Measurements from ENCODE around the gene SLC17A9.

Gene SLC17A9

DNA sequence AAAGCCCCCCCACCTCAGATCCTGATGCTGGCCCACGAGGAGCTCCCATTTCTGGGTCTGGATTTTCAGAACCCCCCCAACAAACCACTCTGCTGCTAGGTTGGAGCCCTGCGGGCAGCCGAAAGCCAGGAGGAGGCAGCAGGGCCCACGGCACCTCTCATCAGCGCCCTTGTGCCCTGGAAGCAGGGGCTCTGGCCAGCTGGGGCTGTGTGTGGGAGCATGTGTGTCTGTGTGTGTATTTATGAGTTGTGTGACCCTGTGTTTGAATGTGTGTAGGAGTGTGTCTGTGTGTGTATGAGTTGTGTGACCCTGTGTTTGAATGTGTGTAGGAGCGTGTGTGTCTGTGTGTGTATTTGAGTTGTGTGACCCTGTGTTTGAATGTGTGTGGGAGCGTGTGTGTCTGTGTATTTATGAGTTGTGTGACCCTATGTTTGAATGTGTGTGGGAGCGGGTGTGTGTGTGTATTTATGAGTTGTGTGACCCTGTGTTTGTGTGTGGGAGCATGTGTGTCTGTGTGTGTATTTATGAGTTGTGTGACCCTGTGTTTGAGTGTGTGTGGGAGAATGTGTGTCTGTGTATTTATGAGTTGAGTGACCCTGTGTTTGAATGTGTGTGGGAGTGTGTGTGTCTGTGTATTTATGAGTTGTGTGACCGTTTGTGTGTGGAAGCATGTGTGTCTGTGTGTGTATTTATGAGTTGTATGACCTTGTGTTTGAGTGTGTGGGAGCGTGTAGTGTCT lies 18.9 kb downstream of the SLC17A9 start:
- peaks cover 7 to 52% (median 24%) of the 10 kb centered on the region in 10 experiments for H3K4me1 ChIP-seq
- H3K4me3 ChIP-seq, result no peak overlapping the region
- H3K9me3 ChIP-seq (replicated peaks in 1 of 11), result no peaks in the 10 kb centered on the region
- TF ChIP-seq Cebpa-rat (IDR thresholded peaks at IDR 0.05), result no peak
- H3K9ac ChIP-seq, result no peak overlapping the region
- H3K27me3 ChIP-seq, result peaks cover 22 to 35% (median 27%) of the 10 kb centered on the region in 11 experiments
- H3K36me3 ChIP-seq, result peaks cover 10 to 23% (median 17%) of the 10 kb centered on the region in 11 experiments; a peak in 21 of 22 replicates
- H3K4me2 ChIP-seq, result no peak overlapping the region; a peak in 1 of 22 replicates
- H3K27ac ChIP-seq, result no peak overlapping the region
- peaks cover 0 to 79% (median 20%) of the 10 kb centered on the region in 11 experiments; a peak in 17 of 22 replicates for H4K20me1 ChIP-seq

DNA sequence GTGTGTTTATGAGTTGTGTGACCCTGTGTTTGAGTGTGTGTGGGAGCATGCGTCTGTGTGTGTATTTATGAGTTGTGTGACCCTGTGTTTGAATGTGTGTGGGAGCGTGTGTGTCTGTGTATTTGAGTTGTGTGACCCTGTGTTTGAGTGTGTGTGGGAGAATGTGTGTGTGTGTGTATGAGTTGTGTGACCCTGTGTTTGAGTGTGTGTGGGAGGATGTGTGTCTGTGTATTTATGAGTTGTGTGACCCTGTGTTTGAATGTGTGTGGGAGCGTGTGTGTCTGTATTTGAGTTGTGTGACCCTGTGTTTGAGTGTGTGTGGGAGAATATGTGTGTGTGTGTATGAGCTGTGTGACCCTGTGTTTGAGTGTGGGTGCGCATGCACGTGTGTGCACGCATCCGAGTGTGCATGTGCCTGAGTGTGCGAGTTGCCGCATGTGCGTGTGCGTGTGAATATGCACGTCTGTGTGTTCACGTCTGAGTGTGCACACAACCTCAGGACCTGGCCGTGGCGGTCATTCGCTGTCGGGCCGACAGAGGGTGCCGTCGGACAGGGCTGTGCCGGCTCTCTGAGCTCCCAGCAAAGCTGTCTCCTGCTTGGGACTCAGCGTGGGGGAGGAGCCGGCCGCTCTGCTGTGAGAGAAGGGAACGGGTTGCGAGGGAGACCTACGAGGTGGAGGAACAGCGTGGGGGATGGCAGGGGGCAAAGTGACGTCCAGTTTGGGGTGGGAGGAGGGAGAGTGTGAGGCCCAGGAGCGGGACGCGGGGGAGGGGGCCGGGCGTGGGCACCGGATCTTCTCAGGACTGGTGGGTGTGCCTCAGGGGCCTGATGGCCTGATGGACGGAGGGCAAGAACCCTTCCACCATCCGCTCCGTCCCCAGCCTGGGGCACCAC lies 19.7 kb downstream of the SLC17A9 start:
- H3K4me1 ChIP-seq, result peaks cover 11 to 60% (median 32%) of the 10 kb centered on the region in 10 experiments
- H3K27ac ChIP-seq, result no peak overlapping the region
- H4K20me1 ChIP-seq, result peaks cover 0 to 70% (median 15%) of the 10 kb centered on the region in 11 experiments; a peak in 16 of 22 replicates
- peak overlapping the region in 2 of 11 experiments; percentile 10 to 25; a peak in 2 of 22 replicates for H3K9ac ChIP-seq
- TF ChIP-seq Cebpa-rat (IDR thresholded peaks at IDR 0.05), result no peak
- peak overlapping the region in 1 of 10 experiments; percentile 19; a peak in 1 of 20 replicates for H3K4me3 ChIP-seq
- H3K36me3 ChIP-seq, result peaks cover 2 to 14% (median 9%) of the 10 kb centered on the region in 11 experiments; a peak in 18 of 22 replicates
- no peaks in the 10 kb centered on the region for H3K9me3 ChIP-seq (replicated peaks in 1 of 11)
- peak overlapping the region; percentile 65 to 85 (median 76) for H3K4me2 ChIP-seq
- peaks cover 22 to 40% (median 27%) of the 10 kb centered on the region in 11 experiments for H3K27me3 ChIP-seq

GRCh38 chr20:62972845-62973745 lies 20.6 kb downstream of the SLC17A9 start:
- H4K20me1 ChIP-seq, result peaks cover 0 to 64% (median 11%) of the 10 kb centered on the region in 11 experiments; a peak in 15 of 22 replicates
- H3K9ac ChIP-seq, result peak overlapping the region in 3 of 11 experiments; percentile 10 to 38 (median 25); a peak in 2 of 22 replicates
- peaks cover 0 to 7% (median under 1%) of the 10 kb centered on the region in 11 experiments; a peak in 6 of 22 replicates for H3K36me3 ChIP-seq
- peaks cover 22 to 45% (median 27%) of the 10 kb centered on the region in 11 experiments for H3K27me3 ChIP-seq
- no peaks in the 10 kb centered on the region for H3K9me3 ChIP-seq (replicated peaks in 1 of 11)
- peak overlapping the region in 1 of 10 experiments; percentile 19; a peak in 1 of 20 replicates for H3K4me3 ChIP-seq
- peak overlapping the region; percentile 65 to 85 (median 76) for H3K4me2 ChIP-seq
- H3K27ac ChIP-seq, result no peak overlapping the region
- peaks cover 20 to 69% (median 41%) of the 10 kb centered on the region in 10 experiments for H3K4me1 ChIP-seq
- no peak for TF ChIP-seq Cebpa-rat (IDR thresholded peaks at IDR 0.05)

- Histone ChIP-seq H3K27me3 (peaks cover 28 to 64% (median 40%) of the 10 kb centered on the region in 11 experiments), H3K4me3 (no peak overlapping the region), H3K9me3 (replicated peaks in 1 of 11) (no peaks in the 10 kb centered on the region), H3K4me2 (peak overlapping the region in 7 of 11 experiments; percentile 15 to 95 (median 78); a peak in 13 of 22 replicates), H3K4me1 (peaks cover 42 to 91% (median 63%) of the 10 kb centered on the region in 10 experiments), H3K9ac (no peak overlapping the region), H3K36me3 (no peaks in the 10 kb centered on the region), H3K27ac (no peak overlapping the region), H4K20me1 (peaks cover 0 to 65% (median 11%) of the 10 kb centered on the region in 11 experiments; a peak in 10 of 22 replicates)
- TF ChIP-seq Cebpa-rat (IDR thresholded peaks at IDR 0.05), result no peak
Measured at GRCh38 chr20:62975251-62975760, 22.8 kb downstream of the SLC17A9 start.

- peak overlapping the region in 7 of 11 experiments; percentile 78 to 96 (median 93); a peak in 11 of 22 replicates for H3K4me2 ChIP-seq
- H4K20me1 ChIP-seq, result peaks cover 0 to 65% (median 11%) of the 10 kb centered on the region in 11 experiments; a peak in 10 of 22 replicates
- peaks cover 49 to 93% (median 70%) of the 10 kb centered on the region in 10 experiments for H3K4me1 ChIP-seq
- no peaks in the 10 kb centered on the region for H3K9me3 ChIP-seq (replicated peaks in 1 of 11)
- H3K4me3 ChIP-seq, result no peak overlapping the region
- no peaks in the 10 kb centered on the region for H3K36me3 ChIP-seq
- H3K9ac ChIP-seq, result no peak overlapping the region
- H3K27me3 ChIP-seq, result peaks cover 31 to 71% (median 47%) of the 10 kb centered on the region in 11 experiments
- H3K27ac ChIP-seq, result no peak overlapping the region
- no peak for TF ChIP-seq Cebpa-rat (IDR thresholded peaks at IDR 0.05)
Measured at GRCh38 chr20:62975812-62976508, 23.5 kb downstream of the SLC17A9 start.

- Histone ChIP-seq H3K27me3 (peaks cover 31 to 78% (median 47%) of the 10 kb centered on the region in 11 experiments), H3K4me3 (peak overlapping the region in 1 of 10 experiments; percentile 10; a peak in 1 of 20 replicates), H3K9me3 (replicated peaks in 1 of 11) (no peaks in the 10 kb centered on the region), H3K4me1 (peaks cover 56 to 93% (median 78%) of the 10 kb centered on the region in 10 experiments), H3K27ac (peak overlapping the region in 2 of 11 experiments; percentile 20 to 45; a peak in 2 of 22 replicates), H4K20me1 (peaks cover 0 to 67% (median 17%) of the 10 kb centered on the region in 11 experiments; a peak in 14 of 22 replicates), H3K4me2 (peak overlapping the region in 9 of 11 experiments; percentile 78 to 96 (median 93); a peak in 18 of 22 replicates), H3K9ac (peak overlapping the region in 2 of 11 experiments; percentile 40 to 62; a peak in 3 of 22 replicates), H3K36me3 (no peaks in the 10 kb centered on the region)
- TF ChIP-seq Cebpa-rat (IDR thresholded peaks at IDR 0.05), result no peak
Measured at GRCh38 chr20:62976886-62977285, 24.4 kb downstream of the SLC17A9 start.
